ENCODE data around the gene LRRC25.
A peak's percentile ranks its signal among the peaks of the same experiment; 100 is the strongest.

Gene LRRC25

GRCh38 chr19:18435842-18436670 is 38.6 kb upstream of the LRRC25 start:
- no peak for DNase-seq

- DNase-seq: no peak
These were observed 37.9 kb upstream of the LRRC25 start for GRCh38 chr19:18435178-18435841.

GRCh38 chr19:18434411-18435175 is 37.2 kb upstream of the LRRC25 start:
- no peak for DNase-seq

- no peak for DNase-seq
These were observed 36.4 kb upstream of the LRRC25 start for GRCh38 chr19:18433735-18434398.

GRCh38 chr19:18433015-18433691 is 35.7 kb upstream of the LRRC25 start:
- no peak for DNase-seq

GRCh38 chr19:18432275-18433014 is 35.0 kb upstream of the LRRC25 start:
- no peak for DNase-seq

GRCh38 chr19:18431351-18432197 is 34.2 kb upstream of the LRRC25 start:
- DNase-seq: no peak

GRCh38 chr19:18430417-18431144 is 33.2 kb upstream of the LRRC25 start:
- DNase-seq: no peak

- no peak for DNase-seq
These were observed 32.4 kb upstream of the LRRC25 start for GRCh38 chr19:18429717-18430416.

GRCh38 chr19:18428787-18429674 is 31.6 kb upstream of the LRRC25 start:
- DNase-seq: peak; percentile 84

- no peak for DNase-seq
These were observed 30.9 kb upstream of the LRRC25 start for GRCh38 chr19:18428173-18428786.

- DNase-seq: no peak
These were observed 30.3 kb upstream of the LRRC25 start for GRCh38 chr19:18427743-18428113.

- no peak for DNase-seq
These were observed 29.8 kb upstream of the LRRC25 start for GRCh38 chr19:18427080-18427742.

- no peak for DNase-seq
These were observed 29.0 kb upstream of the LRRC25 start for GRCh38 chr19:18426416-18426767.

GRCh38 chr19:18425515-18426415 is 28.3 kb upstream of the LRRC25 start:
- no peak for DNase-seq

GRCh38 chr19:18424890-18425514 is 27.6 kb upstream of the LRRC25 start:
- no peak for DNase-seq
